Ishikawa (cell line): ENCODE results near the gene RGS8.

Experiments used
- CEBPB ChIP-seq: IDR thresholded peaks from 2 replicates; pipeline ENCODE4 v1.6.1; 2012
- CREB1 ChIP-seq: IDR thresholded peaks from 2 replicates; pipeline ENCODE4 v1.6.1; 2012; ENCODE audit warnings: low read depth
- EGR1 ChIP-seq: IDR thresholded peaks from 2 replicates; pipeline ENCODE4 v1.6.1; 2012
- EP300 ChIP-seq: IDR thresholded peaks from 2 replicates; pipeline ENCODE4 v1.6.1; 2012; ENCODE audit warnings: borderline replicate concordance
- FOXM1 ChIP-seq: IDR thresholded peaks from 2 replicates; pipeline ENCODE4 v1.6.1; 2012; ENCODE audit warnings: low read depth, borderline replicate concordance
- MAX ChIP-seq: IDR thresholded peaks from 2 replicates; pipeline ENCODE4 v1.6.1; 2012
- NFIC ChIP-seq: IDR thresholded peaks from 2 replicates; pipeline ENCODE4 v1.6.1; 2012
- RAD21 ChIP-seq: IDR thresholded peaks from 2 replicates; pipeline ENCODE4 v1.6.1; 2012; ENCODE audit warnings: low read depth
- REST ChIP-seq: IDR thresholded peaks from 2 replicates; pipeline ENCODE4 v1.6.1; 2012; ENCODE audit warnings: low read depth, mild to moderate bottlenecking
- TAF1 ChIP-seq: IDR thresholded peaks from 2 replicates; pipeline ENCODE4 v1.6.1; 2012; ENCODE audit warnings: low read depth, mild to moderate bottlenecking
- TCF12 ChIP-seq: IDR thresholded peaks from 2 replicates; pipeline ENCODE4 v1.6.1; 2012; ENCODE audit warnings: low read depth
- TEAD4 ChIP-seq: IDR thresholded peaks from 2 replicates; pipeline ENCODE4 v1.6.1; 2012
- USF1 ChIP-seq: IDR thresholded peaks from 2 replicates; pipeline ENCODE4 v1.6.1; 2012
- YY1 ChIP-seq: IDR thresholded peaks from 2 replicates; pipeline ENCODE4 v1.6.1; 2012; ENCODE audit warnings: low read depth
- ZBTB7A ChIP-seq: IDR thresholded peaks from 2 replicates; pipeline ENCODE4 v1.6.1; 2012; ENCODE audit warnings: low read depth

RGS8 gene

GRCh38 chr1:182698971-182699370 is 14.6 kb upstream of the RGS8 start:
- TF ChIP-seq REST: no peak
- TF ChIP-seq USF1: no peak
- no peak for TF ChIP-seq TAF1
- no peak for TF ChIP-seq CEBPB
- TF ChIP-seq FOXM1: no peak
- TF ChIP-seq CREB1: no peak
- TF ChIP-seq YY1: no peak
- TF ChIP-seq TEAD4: no peak
- no peak for TF ChIP-seq EP300
- no peak for TF ChIP-seq TCF12
- no peak for TF ChIP-seq NFIC
- TF ChIP-seq RAD21: no peak
- no peak for TF ChIP-seq EGR1
- no peak for TF ChIP-seq MAX
- no peak for TF ChIP-seq ZBTB7A

- TF ChIP-seq RAD21 (no peak), EGR1 (no peak), TAF1 (no peak), EP300 (no peak), TCF12 (no peak), CREB1 (no peak), NFIC (no peak), CEBPB (no peak), FOXM1 (no peak), TEAD4 (no peak), YY1 (no peak)
These were observed 6.6 kb upstream of the RGS8 start for GRCh38 chr1:182690886-182691443.

GRCh38 chr1:182688436-182689205 is 4.2 kb upstream of the RGS8 start:
- TF ChIP-seq CEBPB (no peak), ZBTB7A (no peak), NFIC (no peak), REST (no peak), EP300 (no peak), FOXM1 (no peak), TCF12 (no peak), RAD21 (no peak), EGR1 (no peak), TEAD4 (no peak), TAF1 (no peak), CREB1 (no peak), MAX (no peak), USF1 (no peak), YY1 (no peak)

GRCh38 chr1:182687361-182687760 is 3.0 kb upstream of the RGS8 start:
- no peak for TF ChIP-seq TAF1
- TF ChIP-seq MAX: peak; percentile 46; the same call in 1 of the 2 replicates

GRCh38 chr1:182686446-182686845 is 2.1 kb upstream of the RGS8 start:
- TF ChIP-seq CREB1 (no peak), MAX (no peak), NFIC (no peak), CEBPB (no peak), TEAD4 (no peak), FOXM1 (no peak), REST (no peak), ZBTB7A (no peak), USF1 (no peak), TAF1 (no peak), TCF12 (no peak), YY1 (no peak), EP300 (no peak), EGR1 (no peak), RAD21 (no peak)
